ENCODE results near the gene IBTK.

DNA sequence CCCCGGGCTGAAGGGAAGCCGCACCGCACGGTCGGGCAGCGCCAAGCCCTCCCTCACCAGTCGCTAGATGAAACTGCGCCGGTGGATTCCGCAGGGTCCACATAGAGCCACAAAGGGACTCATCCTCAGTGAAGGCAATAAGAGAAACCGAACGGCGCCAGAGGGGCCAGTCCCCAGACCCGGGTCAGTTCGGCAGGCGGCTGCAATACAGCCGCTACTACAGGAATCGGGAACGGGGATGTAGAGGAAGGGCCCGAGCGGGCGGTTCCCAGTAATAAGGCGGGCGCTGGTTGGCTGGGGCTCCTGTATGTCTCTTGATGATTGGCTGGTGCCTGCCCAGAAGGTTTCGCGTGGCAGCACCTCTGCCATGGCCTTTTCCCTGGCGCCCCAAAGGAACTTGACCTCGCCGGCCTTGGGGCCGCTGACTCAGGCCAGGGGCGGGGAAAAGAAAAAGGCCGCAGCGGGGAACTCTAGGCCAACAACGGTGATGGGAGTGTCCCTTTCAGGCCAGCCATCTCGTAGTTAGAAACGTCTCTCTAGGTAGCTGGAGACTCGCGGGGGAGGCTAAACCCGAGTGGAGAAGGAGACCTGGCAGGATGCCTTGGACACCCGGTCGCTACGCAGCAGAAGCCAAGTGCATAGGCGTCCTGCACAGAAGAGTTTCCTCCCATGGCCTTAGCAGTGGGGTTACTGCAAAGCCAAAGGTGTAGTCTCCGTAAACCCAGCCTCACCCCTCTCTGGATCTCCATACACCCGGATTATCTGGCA is at the start of gene IBTK:
- peak in 1 of 2 donors; percentile 50 for TF ChIP-seq POLR2A (IDR thresholded peaks at IDR 0.05)
- TF ChIP-seq, protein P1, sequence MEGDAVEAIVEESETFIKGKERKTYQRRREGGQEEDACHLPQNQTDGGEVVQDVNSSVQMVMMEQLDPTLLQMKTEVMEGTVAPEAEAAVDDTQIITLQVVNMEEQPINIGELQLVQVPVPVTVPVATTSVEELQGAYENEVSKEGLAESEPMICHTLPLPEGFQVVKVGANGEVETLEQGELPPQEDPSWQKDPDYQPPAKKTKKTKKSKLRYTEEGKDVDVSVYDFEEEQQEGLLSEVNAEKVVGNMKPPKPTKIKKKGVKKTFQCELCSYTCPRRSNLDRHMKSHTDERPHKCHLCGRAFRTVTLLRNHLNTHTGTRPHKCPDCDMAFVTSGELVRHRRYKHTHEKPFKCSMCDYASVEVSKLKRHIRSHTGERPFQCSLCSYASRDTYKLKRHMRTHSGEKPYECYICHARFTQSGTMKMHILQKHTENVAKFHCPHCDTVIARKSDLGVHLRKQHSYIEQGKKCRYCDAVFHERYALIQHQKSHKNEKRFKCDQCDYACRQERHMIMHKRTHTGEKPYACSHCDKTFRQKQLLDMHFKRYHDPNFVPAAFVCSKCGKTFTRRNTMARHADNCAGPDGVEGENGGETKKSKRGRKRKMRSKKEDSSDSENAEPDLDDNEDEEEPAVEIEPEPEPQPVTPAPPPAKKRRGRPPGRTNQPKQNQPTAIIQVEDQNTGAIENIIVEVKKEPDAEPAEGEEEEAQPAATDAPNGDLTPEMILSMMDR (IDR thresholded peaks at IDR 0.05), result no peak
- TF ChIP-seq EP300 (IDR thresholded peaks at IDR 0.05), result no peak
